Embryonic facial prominence (tissue), 1 donor: ENCODE measurements around the gene HGF.
"Not testable (repeated sequence)": the region's sequence is repeated elsewhere in the genome, so short reads cannot be mapped to it uniquely, and the experiment has no call there.

Experiments
- DNase-seq: peaks from one replicate; pipeline ENCODE4 v3.0.0-alpha.2; 2016; ENCODE audit errors: extremely low spot score

Gene HGF

GRCh38 chr7:81776161-81776560, 6.3 kb upstream of the HGF start:
- no peak for DNase-seq

GRCh38 chr7:81775560-81775959, 5.7 kb upstream of the HGF start:
- DNase-seq, result no peak

- DNase-seq, result no peak
Measured at GRCh38 chr7:81774551-81774950, 4.7 kb upstream of the HGF start.

DNA sequence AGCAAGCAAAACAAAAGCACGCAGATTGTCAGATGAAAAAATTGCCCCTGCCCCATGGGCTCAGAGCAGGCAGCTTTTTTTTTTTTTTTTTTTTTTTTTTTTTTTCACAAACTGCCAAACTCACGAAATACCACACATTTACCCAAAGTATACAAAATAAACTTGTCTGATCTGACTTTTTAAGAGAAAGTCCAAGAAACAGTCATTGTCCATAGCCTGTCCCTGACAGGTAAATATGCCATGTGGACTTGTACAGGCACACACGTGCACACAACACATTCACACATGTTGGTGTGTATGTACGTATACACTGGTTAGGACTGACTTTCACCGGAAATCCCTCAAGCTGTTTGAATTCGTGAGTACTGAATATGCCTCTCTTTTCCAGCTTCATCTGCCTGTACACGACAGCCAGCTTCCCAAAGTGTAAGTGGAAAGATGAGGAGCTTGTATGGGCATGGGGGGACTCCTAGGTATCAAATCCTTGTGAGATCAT, 929 bp upstream of the HGF start:
- DNase-seq, result no peak

DNA sequence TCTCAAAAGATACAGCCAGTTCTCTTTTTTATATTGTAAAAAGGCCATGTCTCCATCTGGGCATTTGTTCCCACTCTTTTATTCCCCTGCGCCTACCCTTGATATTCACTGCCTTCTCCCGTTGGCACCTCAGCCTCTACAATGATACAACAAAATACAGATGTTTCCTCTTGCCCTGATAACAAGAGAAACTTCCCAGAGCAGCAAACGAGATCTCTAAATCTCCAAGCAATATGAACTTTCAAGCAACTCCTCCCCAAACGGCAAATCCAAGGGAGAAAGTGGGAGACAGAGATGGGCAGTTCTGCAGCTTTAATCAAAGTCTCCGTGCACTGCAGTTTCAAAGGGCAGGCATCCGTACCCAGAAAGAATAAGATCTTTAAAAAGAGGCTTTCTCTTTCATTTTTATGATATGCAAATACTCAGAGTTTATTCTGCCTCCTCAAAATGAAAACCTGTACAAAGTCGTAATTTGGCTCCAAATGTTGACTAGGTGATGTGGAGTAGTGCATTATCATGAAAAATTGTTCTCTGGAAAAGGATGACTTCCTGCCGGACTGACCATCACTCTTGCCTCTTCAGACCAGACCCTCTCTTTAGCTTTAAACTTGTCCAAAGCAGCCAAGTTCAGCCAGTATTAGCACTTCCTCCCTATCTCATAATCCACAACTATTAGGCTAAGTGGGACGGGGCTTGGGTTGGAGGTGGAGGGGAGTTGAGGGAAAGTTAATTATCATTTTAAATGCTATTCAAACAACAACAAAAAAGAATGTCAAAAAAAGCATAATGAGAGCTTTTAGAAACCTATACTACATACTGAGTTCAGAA, 682 bp downstream of the HGF start:
- DNase-seq, result no peak

DNA sequence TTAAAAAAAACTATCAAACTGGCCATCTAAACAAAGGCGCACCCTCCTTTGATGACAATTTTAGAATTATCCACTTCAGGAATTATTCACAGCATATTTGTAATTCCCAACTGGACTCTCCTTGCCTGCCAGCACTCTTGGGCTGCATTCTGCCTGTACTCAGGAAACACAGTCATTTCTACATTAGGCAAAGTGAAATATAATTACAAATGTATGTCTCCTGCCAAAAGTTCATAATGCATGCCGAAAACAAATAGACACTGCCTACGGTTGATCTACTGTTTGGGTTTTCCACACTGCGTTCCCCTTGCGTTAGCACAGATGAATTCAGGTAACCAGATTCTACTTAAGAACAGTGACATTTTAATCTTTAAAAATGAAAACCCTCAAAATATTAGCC, 1.9 kb downstream of the HGF start:
- no peak for DNase-seq

DNA sequence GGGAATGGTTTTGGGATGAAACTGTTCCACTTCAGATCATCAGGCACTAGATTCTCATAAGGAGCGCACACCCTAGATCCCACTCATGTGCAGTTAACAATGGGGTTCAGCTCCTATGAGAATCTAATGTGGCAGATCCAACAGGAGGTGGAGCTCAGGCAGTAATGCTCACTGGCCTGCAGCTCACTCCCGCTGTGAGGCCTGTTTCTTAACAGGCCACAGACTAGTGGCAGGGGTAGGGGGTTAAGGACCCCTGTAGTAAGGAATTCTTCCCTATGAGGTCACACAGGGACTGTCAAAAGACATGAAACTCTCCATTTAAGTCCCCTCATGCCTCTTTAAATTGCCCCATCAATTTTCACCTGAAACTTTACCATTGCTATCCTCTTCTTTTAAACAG, 8.0 kb downstream of the HGF start:
- no peak for DNase-seq

DNA sequence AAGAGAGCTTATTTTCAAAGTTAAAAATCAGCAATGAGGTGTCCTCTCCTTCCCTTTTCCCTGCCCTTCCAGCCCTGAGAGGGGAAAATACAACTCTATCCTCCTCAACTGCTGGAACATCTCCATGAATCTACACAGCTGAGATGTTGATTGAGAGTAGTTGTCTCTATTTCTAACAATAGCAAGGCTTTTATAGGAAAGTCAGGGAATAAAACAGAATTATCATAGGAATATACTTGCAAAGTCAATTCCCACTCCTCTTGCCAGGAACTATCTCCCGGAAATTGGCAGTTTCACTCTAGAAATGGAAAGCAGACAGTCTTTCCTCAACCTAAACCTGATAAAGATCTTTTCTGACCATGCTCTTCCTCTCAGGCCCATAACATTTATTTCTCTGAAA, 8.8 kb downstream of the HGF start:
- DNase-seq, result no peak

GRCh38 chr7:81754918-81755696, 14.7 kb downstream of the HGF start:
- DNase-seq, result no peak

- no peak for DNase-seq
Measured at GRCh38 chr7:81753392-81753791, 16.5 kb downstream of the HGF start.

GRCh38 chr7:81752318-81752714, 17.5 kb downstream of the HGF start:
- DNase-seq, result no peak

GRCh38 chr7:81751619-81752317, 18.1 kb downstream of the HGF start:
- DNase-seq, result no peak

DNA sequence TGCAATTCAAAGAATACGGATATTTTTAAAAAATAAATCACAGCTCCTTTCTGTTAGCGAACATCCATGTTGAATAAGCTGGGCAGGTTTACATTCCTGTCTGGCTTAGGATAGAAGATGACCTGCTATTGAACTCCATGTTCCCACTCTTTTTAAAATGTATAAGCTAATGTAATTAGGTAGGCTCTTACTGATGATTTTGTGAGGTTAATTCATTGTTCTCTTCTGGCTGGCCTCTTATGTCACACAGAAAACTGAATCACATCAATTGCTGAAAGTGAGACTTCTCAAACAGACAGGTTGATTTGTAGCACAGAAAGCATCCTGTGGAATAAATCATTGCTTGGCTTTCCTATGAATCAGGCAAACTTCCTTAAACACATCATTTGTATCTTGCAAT, 24.2 kb downstream of the HGF start:
- DNase-seq, result no peak

- DNase-seq, result no peak
Measured at GRCh38 chr7:81744389-81744788, 25.5 kb downstream of the HGF start.

- no peak for DNase-seq
Measured at GRCh38 chr7:81743665-81744064, 26.2 kb downstream of the HGF start.

GRCh38 chr7:81743201-81743600, 26.6 kb downstream of the HGF start:
- no peak for DNase-seq

GRCh38 chr7:81740403-81740802, 29.4 kb downstream of the HGF start:
- DNase-seq, result no peak

- DNase-seq, result no peak
Measured at GRCh38 chr7:81736091-81736490, 33.8 kb downstream of the HGF start.

GRCh38 chr7:81725812-81726127, 44.1 kb downstream of the HGF start:
- peak; percentile 16 for DNase-seq

DNA sequence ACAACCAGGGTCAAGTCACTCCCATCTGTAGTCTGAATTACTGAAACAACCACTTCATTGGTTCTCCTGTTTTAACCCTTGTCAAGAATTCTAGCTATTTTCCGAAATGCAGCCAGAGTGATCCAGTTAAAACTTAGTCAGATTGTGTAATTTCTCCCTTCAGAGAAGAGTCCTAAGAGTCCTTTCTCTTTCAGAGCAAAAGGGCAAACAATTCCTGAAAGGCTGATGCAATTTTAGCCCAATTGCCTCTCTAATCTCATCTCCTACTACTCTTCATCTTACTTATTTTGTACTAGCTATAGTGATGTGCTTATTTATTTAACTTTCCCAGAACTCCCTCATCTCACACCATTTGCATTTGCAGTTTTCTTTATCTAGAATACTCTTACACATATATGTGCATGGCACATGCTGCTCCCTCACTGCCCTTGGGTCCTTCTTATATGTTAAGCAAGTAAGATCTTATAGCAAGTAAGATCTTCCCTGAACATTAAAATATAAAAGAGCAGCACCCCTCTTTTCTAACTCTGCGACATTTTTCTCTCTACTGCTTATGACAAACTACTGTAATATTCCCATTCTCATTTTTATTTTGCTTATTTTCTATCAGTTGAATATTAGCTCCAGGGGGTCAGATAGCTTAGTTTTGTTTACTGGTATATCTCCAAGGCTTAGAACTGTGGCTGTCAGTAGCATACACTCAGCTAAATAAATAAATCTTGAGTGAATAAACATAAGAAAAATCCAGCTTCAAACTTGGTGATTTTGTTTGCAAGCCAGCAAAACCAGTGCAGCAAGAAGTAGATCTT, 44.6 kb downstream of the HGF start:
- no peak for DNase-seq

DNA sequence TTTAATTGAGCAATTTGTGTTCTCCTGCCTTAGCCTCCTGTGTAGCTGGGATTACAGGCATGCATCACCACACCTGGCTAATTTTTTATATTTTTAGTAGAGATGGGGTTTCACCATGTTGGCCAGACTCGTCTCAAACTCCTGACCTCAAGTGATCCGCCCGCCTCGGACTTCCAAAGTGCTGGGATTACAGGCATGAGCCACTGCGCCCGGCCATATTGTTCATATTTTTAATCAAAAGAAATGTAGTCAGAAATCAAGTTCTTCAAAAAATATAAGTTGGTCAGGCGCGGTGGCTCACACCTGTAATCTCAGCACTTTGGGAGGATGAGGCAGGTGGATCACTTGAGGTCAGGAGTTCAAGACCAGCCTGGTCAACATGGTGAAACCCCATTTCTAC, 47.6 kb downstream of the HGF start:
- DNase-seq, result not testable (repeated sequence)

- DNase-seq, result no peak
Measured at GRCh38 chr7:81721437-81721836, 48.4 kb downstream of the HGF start.
